Aorta (tissue), 5 donors: ENCODE data around the gene ZNF280C. TPM values are rescaled to one million over a fixed set of nuclear protein-coding genes. Genes with fewer than 3 reads are reported as not detected.
"Not testable (repeated sequence)": the region's sequence is repeated elsewhere in the genome, so short reads cannot be mapped to it uniquely, and the experiment has no call there.

Experiments
- ATAC-seq: fragments of 200-7000 bp; cut with Tn5 transposase; one replicate; pipeline ENCODE4 v1.9.1; 2022; ENCODE audit warnings: moderate library complexity; ENCODE audit not compliant: low FRiP score
- DNase-seq, 2 donors: peaks; one replicate each; pipeline ENCODE4 v3.0.0-alpha.2; 2020
- H3K27ac ChIP-seq, 2 donors: one replicate each; pipeline ENCODE4 v1.5.1; 2013; ENCODE audit warnings: low read length in 2 of 2, mild to moderate bottlenecking in 2 of 2, moderate library complexity in 2 of 2, control low read depth in 1 of 2, inconsistent platforms in 1 of 2, low read depth in 1 of 2
- H3K27me3 ChIP-seq, 2 donors: one replicate each; pipeline ENCODE4 v1.6.1; 2013; ENCODE audit warnings: control low read depth in 1 of 2, low read length in 1 of 2, mild to moderate bottlenecking in 1 of 2, moderate library complexity in 1 of 2; ENCODE audit not compliant: insufficient read depth in 2 of 2, control insufficient read depth in 1 of 2
- H3K36me3 ChIP-seq, 2 donors: one replicate each; pipeline ENCODE4 v1.6.1; 2013; ENCODE audit warnings: control low read depth in 1 of 2, low read length in 1 of 2, mild to moderate bottlenecking in 1 of 2; ENCODE audit not compliant: insufficient read depth in 2 of 2, control insufficient read depth in 1 of 2
- H3K4me1 ChIP-seq, 2 donors: one replicate each; pipeline ENCODE4 v1.6.1; 2013; ENCODE audit warnings: low read length in 2 of 2, control low read depth in 1 of 2, mild to moderate bottlenecking in 1 of 2, moderate library complexity in 1 of 2; ENCODE audit not compliant: insufficient read depth in 2 of 2, control insufficient read depth in 1 of 2
- H3K4me3 ChIP-seq, 2 donors: one replicate each; pipeline ENCODE4 v1.5.1; 2013; ENCODE audit warnings: low read length in 2 of 2, control low read depth in 1 of 2, mild to moderate bottlenecking in 1 of 2
- H3K9me3 ChIP-seq: one replicate; pipeline ENCODE4 v1.6.1; 2013; ENCODE audit warnings: mild to moderate bottlenecking, low read length; ENCODE audit not compliant: control insufficient read depth
- WGBS, 2 donors: extraction: QIAGEN DNeasy Blood & Tissue Kit; methylation state at CpG; one replicate each; pipeline ENCODE4 v1.1.7; 2013; 5-methylcytosine and 5-hydroxymethylcytosine counted together
- intact Hi-C, 2 donors: fragments of 100-400 bp; cut with DNase I; formaldehyde crosslinking; loops; one replicate each; pipeline versions ENCODE4 v1.14.2 to v1.15.0; 2022
- polyA plus RNA-seq, 2 donors: library from polyadenylated mRNA; stranded (reverse); fragments of 200-250 nt; gene quantifications; one replicate each; pipeline ENCODE4 v1.2.3, GENCODE V29; 2013
- total RNA-seq, 2 donors: library from RNA; stranded (reverse); fragmentation: NEBNext Ultra II Directional; extraction: Animal tissue kit (Norgen Biotek cat#: 25700); gene quantifications; one replicate each; pipeline ENCODE4 v1.2.1, GENCODE V29; 2021
- donor health status: healthy with polysubstance abuse.
- donor health status: Bipolar disorder and iron deficiency.
- donor health status: DM: no; HTN: no; CAD: no.
- donor health status: DM: no; HTN: no; CAD: no.
- donor health status: DM: yes; HTN: yes; CAD: no.

Gene ZNF280C
- total and polyA plus RNA-seq, 4 donors, result 0.75 to 5.0 (median 3.0) TPM

DNA sequence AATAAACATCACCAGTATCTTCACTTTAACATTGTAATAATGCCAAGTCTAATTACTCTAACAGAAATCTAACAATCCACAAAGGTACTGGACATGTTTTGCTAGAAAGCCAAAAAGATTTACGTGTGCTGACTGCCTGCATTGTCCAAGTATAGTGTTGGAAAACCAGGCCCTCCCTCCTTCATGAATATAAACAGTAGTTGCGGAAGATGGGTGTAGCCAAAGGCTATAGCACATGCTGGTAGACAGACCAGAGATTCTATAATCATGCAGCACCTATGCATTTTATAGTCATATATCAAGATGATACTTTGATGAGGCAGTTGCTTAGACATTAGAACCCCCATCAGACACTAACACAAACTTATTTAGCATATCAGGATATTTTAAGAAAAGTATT lies 22.6 kb downstream of the ZNF280C start:
- Histone ChIP-seq H3K4me3 (no peak overlapping the region), H3K36me3 (no peaks in the 10 kb centered on the region), H3K27ac (no peak overlapping the region), H3K9me3 (no peaks in the 10 kb centered on the region), H3K27me3 (no peaks in the 10 kb centered on the region), H3K4me1 (no peaks in the 10 kb centered on the region)
- no peak for ATAC-seq
- intact Hi-C loops, result no loop called here
- 78 to 92% methylated on average over 2 of the region's 2 CpGs for WGBS, 2 donors
- no peak for DNase-seq

DNA sequence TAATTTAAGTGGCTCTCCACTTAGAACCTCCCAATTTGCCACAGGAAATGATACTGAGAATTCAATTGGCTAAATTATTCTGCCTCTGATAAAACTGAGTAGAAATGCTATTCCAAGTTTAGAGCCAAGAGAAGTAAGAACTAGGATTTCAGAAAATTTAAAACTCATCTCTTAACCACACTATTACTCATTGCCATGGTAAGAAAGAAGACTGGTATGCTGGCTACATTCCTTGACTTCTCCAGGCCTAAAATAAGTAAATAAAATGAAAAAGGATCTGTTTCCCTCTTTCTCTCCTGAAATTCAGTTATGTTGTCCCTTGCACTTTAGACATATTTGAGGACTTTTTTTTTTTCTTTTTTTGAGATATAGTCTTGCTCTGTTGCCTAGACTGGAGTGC lies 23.3 kb downstream of the ZNF280C start:
- Histone ChIP-seq H3K27ac (no peak overlapping the region), H3K9me3 (no peaks in the 10 kb centered on the region), H3K27me3 (no peaks in the 10 kb centered on the region), H3K4me3 (no peak overlapping the region), H3K4me1 (no peaks in the 10 kb centered on the region), H3K36me3 (no peaks in the 10 kb centered on the region)
- DNase-seq, result no peak
- intact Hi-C loops, result no loop called here
- no peak for ATAC-seq

DNA sequence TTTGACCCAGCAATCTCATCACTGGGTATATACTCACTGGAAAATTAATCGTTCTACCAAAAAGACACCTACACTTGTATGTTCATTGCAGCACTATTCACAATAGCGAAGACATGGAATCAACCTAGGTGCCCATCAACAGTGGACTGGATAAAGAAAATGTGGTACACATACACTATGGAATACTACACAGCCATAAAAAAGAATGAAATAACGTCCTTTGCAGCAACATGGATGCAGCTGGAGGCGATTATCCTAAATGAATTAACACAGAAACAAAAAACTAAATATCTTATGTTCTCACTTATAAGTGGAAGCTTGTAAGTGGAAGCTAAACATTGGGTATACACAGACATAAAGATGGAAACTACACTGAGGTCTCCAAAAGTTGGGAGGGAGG lies 37.5 kb downstream of the ZNF280C start:
- DNase-seq, intact Hi-C loops, H3K27ac ChIP-seq, H3K9me3 ChIP-seq, H3K4me3 ChIP-seq, H3K4me1 ChIP-seq, ATAC-seq, H3K36me3 ChIP-seq, H3K27me3 ChIP-seq: not testable (repeated sequence)
- WGBS, 2 donors, result 83 to 93% methylated on average over 4 of the region's 4 CpGs

DNA sequence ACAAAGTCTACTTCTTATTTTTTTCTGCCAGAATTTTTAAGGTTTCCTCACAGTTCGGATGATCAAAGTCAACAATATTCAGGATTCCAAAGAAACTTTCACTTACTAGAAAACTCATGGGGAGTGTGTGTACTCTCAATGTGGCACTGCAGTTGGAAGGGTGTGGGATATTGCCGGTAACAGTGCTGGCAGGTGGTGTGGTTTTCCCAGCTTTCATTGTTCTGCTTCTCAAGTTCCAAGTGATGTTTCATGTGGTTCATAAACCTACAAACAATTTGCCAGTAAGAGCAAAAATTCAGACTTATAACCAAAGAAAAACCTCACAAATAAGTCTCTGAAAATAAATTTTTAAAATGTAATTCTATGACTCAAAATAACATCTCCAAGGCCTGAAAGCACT lies 39.8 kb downstream of the ZNF280C start:
- H3K4me3 ChIP-seq, result no peak overlapping the region
- intact Hi-C loops, result no loop called here
- no peaks in the 10 kb centered on the region for H3K4me1 ChIP-seq
- WGBS, 2 donors, result 71 to 89% methylated on average over 2 of the region's 2 CpGs
- H3K27me3 ChIP-seq, result no peaks in the 10 kb centered on the region
- H3K27ac ChIP-seq, result no peak overlapping the region
- ATAC-seq (no peak), DNase-seq (no peak)
- no peaks in the 10 kb centered on the region for H3K9me3 ChIP-seq
- H3K36me3 ChIP-seq, result no peaks in the 10 kb centered on the region

DNA sequence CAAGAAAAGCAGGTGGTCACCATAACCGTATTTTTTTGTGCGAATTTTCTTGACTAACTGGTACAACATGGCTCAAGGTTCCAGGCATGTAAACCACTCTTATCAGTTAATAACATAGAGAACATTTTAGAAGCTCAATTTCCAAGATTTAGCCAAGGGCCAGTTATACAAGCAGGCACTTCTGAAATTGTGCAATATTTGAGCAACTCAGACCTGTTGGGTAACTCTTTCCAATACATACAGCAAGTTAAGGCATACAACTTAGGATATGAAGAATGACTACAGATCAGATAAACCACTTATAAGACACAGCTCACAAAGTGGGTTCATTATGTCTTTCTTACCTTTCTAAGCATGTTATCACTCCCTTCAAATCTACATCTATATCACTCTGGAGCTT lies 43.9 kb downstream of the ZNF280C start:
- WGBS, 2 donors, result 79 to 95% methylated on average over 2 of the region's 2 CpGs
- Histone ChIP-seq H3K27ac (no peak overlapping the region), H3K4me1 (no peaks in the 10 kb centered on the region), H3K9me3 (no peaks in the 10 kb centered on the region), H3K4me3 (no peak overlapping the region), H3K27me3 (no peaks in the 10 kb centered on the region), H3K36me3 (no peaks in the 10 kb centered on the region)
- intact Hi-C loops, result no loop called here
- ATAC-seq (no peak), DNase-seq (no peak)

DNA sequence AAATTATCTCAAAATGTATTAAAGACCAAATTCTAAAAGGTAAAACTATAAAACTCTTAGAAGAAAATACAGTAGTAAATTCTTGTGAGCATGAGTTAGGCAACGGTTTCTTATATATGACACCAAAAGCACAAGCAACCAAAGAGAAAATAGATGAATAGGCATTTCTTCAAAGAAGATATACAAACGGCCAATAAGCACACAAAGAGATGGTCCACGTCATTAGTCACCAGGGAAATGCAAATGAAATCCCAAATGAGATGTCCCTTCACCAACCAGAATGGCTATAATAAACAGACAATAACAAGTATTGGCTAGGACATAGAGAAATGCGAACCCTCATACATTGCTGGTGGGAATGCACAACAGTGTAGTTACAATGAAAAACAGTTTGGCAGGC lies 52.4 kb downstream of the ZNF280C start:
- no peak for DNase-seq
- Histone ChIP-seq H3K27me3 (no peaks in the 10 kb centered on the region), H3K4me3 (no peak overlapping the region), H3K4me1 (no peaks in the 10 kb centered on the region), H3K27ac (no peak overlapping the region), H3K36me3 (no peaks in the 10 kb centered on the region), H3K9me3 (no peaks in the 10 kb centered on the region)
- intact Hi-C loops, result no loop called here
- ATAC-seq, result no peak
- WGBS, 2 donors, result 70 to 87% methylated on average over 4 of the region's 4 CpGs

DNA sequence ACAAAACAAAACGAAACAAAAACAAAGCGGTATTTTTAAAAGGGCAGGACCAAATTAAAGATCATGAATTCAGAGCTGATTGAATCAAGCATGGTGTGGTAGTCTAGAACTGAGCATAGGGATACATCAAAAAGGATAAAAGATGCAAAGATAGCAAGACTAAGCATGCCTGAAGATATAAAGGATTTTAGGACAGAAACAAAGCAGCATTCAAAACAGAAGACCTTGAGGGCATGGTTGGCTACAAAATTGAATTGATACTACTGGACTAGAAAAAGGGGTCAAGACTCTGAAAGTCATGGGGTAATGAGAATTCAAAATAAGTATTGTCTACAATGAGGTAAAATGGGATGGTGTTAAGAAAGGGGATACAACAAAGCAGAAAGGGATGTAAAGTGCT lies 55.3 kb downstream of the ZNF280C start:
- Histone ChIP-seq H3K4me3 (no peak overlapping the region), H3K36me3 (no peaks in the 10 kb centered on the region), H3K9me3 (no peaks in the 10 kb centered on the region), H3K27me3 (no peaks in the 10 kb centered on the region), H3K4me1 (no peaks in the 10 kb centered on the region), H3K27ac (no peak overlapping the region)
- WGBS, 2 donors, result 86 to 95% methylated on average over 2 of the region's 2 CpGs
- intact Hi-C loops, result no loop called here
- no peak for ATAC-seq
- DNase-seq, result no peak

DNA sequence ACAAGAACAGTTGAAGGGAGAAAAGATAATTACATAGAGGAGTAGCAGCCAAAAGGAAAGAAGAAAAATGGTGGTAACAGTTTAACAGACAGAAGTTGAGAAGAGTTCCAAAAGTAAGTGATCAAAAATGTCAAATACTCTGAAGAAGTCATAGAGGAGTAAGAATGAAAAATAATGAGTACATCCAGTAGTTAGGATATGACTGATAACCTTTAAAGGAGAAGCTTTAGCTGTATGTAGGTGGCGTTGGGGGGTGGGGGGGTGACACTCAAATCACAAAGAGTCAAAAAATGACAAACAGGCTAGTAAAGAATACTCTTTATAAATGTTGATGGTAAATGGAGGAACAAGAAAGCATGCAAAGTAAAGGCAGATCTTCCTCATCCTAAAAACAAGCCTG lies 56.3 kb downstream of the ZNF280C start:
- Histone ChIP-seq H3K27me3 (no peaks in the 10 kb centered on the region), H3K36me3 (no peaks in the 10 kb centered on the region), H3K9me3 (no peaks in the 10 kb centered on the region), H3K4me3 (no peak overlapping the region), H3K4me1 (no peaks in the 10 kb centered on the region), H3K27ac (no peak overlapping the region)
- intact Hi-C loops, result no loop called here
- no peak for DNase-seq
- no peak for ATAC-seq
- WGBS, 2 donors, result 85 to 97% methylated on average over 1 of the region's 1 CpG

DNA sequence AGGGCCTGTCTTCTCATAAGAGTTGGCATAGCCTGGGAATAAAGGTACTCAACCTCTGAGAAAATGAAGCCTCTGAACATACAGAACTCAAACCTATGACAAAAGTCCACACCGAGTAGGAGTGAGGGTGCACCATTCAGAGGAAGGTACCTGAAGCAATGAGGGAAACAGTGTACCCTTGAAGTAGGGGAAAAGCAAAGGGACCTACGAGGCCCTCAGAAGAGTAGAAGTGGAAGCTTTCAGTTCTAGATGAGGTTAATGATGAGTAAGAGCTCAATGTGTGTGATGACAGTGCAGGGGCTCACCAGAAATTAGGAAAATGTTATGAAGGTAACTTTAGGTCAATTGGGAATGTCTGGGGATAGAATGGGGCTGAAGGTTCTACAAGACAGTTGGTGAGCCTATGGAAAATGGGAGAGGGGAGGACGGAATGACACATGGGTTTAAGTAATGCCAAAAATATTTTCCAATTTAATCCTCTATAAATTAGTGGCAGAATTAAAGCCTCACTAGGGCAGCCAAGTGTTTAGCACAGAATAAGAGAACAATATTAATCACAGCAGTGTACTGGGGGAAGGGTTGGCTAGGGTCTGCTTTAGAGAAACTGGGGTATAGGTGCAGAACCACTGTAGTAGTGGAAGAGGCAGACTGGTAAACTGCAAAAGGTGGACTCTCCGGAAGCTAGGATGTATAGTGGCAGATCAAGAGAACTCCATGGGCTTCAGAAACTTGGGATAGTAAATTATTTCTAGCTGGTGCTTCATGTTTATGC lies 57.1 kb downstream of the ZNF280C start:
- no peaks in the 10 kb centered on the region for H3K27me3 ChIP-seq
- no peak for DNase-seq
- 66 to 90% methylated on average over 4 of the region's 4 CpGs for WGBS, 2 donors

More for the DNA sequence above, 57.1 kb downstream of the ZNF280C start:
- Histone ChIP-seq H3K27ac (no peak overlapping the region), H3K4me1 (no peaks in the 10 kb centered on the region), H3K9me3 (no peaks in the 10 kb centered on the region), H3K36me3 (no peaks in the 10 kb centered on the region), H3K4me3 (no peak overlapping the region)
- no peak for ATAC-seq
- intact Hi-C loops, result no loop called here
